Stimulated activated CD8-positive, alpha-beta memory T cell treated with anti-CD3 and anti-CD28 coated beads, Interleukin-7, amount 100 ng/mL, for 1 hour (primary cell): ENCODE results near the gene COQ2.
"Not testable (repeated sequence)": the region's sequence is repeated elsewhere in the genome, so short reads cannot be mapped to it uniquely, and the experiment has no call there.

Source experiments
- DNase-seq, 2 donors: peaks; one replicate each; pipeline ENCODE4 v3.0.0-alpha.2; 2020; ENCODE audit warnings: low read depth in 2 of 2

The COQ2 gene

DNA sequence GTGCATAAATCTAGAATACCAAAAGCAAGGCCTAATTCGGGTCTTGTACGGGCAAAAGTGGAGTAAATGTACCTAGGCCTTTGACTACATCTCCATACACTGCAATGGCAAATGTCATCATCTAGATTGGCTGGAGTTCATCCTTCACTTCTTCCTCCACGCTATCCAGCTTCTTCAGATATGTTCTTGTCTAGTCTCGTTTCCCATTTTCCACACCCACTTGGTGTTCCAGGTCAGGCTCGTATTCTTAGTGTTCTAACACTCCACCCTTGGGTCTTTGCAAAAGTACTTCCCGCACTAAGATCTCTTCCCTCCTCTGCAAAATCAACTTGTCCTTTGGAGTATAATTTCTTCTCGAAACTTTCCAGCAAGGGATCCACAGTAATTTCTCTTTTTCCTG is 1.4 kb downstream of the COQ2 start:
- no peak for DNase-seq

DNA sequence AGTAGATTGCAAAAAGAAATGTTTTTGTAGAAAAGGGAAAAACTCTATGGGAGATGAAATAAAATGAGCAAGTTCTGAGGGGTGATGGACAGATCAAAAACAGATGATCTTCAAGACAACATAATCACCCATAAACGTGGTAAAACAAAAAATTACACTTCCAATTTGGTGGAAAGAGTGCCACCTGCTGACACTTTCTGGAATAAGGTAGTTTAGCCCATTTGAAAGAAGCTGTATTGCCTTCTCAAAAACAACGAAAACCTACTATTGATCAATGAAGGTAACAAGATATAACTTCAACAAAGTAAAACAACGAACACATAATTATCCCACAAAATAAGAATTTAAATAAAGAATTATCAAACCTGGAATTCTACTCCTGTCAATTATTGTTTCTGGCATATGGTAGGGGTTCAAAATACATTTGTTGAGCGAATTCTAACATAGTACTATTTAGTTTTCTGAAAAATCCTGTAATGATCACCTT is 2.5 kb downstream of the COQ2 start:
- peak in 1 of 2 donors; percentile 36 for DNase-seq

DNA sequence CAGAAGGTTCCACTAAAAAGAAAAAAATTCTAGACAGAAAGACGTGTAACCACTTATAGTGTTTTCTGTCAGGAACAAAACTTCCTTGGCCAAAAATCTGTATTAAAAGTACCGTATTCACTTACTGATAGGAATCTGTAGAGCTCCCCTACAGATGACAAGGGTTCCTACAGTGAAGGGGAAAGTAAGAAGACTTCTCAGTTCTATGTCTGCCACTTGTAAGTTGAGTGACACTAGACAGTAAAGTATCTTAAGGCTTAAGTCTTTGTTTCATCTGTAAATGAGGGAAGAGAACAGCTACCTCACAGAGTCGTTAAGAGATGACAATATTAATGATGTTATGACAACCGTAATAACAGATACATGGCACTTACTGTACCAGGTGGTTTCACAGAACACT is 3.3 kb downstream of the COQ2 start:
- DNase-seq = no peak

DNA sequence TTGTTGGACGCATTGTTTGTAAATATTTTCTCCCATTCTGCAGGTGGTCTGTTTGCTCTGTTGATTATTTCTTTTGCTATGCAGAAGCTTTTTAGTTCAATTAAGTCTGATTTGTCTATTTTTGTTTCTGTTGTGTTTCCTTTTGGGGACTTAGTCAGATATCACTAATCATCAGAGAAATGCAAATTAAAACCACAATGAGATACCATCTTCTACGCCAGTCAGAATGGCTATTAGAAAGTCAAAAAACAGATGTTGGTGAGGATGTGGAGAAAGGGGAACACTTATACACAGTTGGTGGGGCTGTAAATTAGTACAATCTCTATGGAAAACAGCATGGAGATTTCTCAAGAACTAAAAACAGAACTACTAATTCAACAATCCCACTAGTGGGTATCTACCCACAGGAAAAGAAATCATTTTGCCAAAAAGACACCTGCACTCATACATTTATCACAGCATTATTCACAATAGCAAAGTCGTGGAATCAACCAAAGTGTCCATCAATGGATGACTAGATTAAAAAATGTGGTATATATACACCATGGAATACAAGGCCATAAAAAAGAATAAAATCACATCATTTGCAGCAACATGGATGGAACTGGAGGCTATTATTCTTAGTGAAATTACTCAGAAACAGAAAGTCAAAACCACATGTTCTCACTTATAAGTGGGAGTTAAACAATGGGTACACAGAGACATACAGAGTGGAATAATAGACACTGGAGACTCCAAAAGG is 8.1 kb downstream of the COQ2 start:
- no peak for DNase-seq

DNA sequence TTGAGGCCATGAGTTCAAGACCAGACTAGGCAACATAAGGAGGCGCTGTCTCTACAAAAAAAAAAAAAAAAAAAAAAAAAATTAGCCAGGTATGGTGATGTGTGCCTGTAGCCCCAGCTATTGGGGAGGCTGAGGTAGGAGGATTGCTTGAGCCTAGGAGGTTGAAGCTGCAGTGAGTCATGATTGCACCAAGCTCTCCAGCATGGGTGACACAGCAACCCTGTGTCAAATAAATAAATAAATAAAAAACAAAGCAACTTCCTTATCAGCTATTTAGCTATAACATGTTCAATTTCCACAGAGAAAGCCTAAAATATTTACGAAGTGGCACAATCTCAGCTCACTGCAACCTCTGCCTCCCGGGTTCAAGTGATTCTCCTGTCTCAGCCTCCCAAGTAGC is 10.7 kb downstream of the COQ2 start:
- DNase-seq = not testable (repeated sequence)

DNA sequence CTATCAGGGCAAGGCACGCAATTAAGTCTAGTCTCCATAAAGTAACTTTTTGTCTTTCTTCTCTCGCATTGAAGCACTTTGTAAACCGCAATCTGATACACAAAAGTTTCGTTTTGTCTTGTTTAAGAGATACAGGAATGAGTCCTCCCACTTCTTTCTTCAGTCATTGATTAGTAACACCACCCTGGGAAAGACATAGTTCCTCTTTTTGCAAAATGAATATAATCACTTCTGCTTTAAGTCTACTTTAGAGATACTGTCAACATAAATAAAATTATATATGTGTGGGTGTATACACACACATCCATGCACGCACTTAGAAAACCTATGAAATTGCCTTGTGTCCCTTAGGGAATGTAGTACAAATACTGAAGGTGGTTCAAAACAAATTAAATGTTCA is 11.7 kb downstream of the COQ2 start:
- no peak for DNase-seq

DNA sequence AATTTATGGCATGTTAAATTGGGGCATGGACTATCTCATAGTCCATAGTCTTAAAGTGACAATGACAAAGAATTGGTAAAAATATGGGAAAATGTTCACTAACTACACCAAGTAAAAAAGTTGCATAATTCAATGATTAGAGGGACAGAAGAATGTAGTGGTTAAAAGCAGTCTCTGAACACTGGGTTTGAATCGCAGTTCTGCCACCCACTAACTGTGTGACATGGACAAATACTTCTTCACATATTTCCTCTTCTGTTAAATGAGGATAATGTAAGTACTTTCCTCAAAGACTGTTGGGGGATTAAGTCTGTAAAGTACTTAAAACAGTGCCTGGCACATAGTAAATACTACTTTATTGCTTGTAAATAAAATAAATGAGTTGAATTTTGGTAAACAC is 15.3 kb downstream of the COQ2 start:
- no peak for DNase-seq

DNA sequence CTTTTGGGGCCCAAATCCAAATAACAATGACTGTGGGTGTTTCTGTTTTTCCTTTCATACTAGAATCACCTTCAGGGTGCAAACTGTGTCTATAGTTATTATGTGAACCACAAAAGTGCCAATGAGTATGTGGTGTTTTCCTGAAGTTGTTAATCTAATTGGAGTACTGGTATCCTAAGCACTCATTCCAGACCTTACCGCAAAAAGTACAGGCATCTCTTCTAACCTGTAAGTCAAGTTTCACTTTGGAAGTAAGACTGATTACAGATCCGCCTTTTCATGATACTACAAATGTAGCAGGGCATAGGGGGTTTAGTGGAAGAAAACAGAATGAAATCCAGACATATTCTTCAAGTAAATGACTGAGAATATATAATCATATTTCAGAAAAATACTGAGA is 16.1 kb downstream of the COQ2 start:
- DNase-seq = no peak

DNA sequence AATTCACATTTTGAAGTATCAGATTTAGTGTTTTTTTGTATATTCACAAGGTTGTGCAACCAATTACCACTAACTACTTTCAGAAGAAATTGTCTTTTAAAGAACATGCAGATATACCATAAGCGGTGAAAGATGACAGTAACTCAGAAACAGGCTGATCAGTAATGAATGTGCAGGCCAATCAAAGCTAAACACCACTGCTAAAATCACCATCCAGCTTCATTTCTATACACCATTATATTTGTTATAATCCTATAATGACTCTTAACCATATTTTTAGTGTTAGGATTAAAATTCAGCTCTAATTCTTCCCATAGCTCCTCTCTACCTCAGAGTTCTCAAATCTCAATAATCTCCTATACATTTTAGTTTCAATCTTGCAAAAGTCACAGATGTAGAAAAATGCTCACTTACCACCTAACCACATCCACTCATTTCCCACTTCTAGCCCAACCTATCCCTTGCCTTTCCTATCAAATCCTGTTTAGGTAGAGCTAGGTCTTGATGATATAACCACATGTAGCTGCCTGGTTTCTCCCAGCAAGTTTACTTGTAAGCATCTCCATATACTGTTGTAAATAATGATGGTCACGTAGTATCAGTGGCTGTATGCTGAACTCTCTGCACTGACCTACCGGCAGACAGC is 16.6 kb downstream of the COQ2 start:
- DNase-seq = no peak

DNA sequence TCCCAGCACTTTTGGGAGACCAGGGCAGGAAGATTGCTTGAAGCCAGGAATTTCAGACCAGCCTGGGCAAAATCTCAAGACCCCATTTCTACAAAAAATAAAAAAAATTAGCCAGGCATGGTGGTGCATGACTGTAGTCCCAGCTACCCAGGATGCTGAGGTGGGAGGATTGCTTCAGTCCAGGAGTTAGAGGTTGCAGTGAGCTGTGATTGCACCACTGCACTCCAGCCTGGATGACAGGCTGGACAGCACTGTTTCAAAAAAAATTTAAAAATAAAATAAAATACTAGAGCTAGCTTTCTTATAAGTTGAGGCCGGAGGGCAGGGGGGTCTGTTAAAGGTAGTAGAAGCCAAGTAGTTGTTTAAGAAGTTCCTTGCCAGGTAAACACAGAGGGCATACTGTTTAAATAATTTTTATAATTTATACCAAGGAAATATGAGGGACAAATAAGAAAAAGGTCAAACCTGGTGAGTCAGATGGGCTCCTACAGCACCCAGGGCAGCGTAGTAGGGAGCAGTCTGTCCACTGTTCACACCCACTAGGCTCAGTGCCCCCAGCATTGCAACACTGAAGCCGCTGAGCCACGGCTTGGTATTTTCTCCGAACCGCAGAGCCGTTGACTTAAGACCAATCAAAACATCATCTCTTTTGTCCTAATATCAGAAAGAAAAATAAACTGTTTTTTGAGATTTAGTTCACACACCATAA is 17.3 kb downstream of the COQ2 start:
- no peak for DNase-seq

DNA sequence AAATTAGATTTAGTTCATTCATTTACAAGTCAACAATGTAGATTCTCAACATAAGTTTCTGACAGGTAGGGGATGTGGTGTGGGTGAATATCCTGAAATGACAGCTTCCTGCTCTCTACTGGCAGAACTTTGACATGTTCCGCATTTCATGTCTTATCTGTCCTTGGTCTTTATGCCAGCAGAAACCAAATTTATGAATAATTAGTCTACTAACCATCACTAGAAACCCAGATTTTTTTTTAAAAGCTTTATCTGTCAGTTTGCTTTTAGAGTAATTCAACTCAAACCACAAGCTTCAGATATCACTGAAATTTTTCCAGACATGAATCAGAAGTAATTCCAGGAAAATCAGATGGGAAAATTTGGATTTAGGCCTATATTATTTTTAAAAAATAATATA is 17.9 kb downstream of the COQ2 start:
- DNase-seq = no peak

DNA sequence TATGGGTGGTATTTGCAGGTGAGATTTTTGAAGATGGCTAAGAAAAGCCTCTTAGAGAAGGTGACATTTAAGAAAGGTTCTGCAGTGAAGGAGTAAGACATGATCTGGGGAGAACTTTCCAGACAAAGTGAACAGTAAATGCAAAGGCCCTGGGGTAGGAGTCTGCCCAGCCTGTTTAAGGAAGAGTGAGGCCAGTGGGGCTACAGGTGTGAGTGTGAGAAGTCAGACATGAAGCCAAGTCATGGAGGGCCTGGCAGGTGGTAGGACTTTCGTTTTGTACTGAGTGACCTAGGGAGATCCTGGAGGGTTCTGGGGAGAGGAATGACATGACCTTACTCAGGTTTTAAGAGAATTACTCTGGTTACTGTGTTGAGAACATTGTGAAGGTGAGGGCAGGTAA is 21.5 kb downstream of the COQ2 start:
- no peak for DNase-seq

DNA sequence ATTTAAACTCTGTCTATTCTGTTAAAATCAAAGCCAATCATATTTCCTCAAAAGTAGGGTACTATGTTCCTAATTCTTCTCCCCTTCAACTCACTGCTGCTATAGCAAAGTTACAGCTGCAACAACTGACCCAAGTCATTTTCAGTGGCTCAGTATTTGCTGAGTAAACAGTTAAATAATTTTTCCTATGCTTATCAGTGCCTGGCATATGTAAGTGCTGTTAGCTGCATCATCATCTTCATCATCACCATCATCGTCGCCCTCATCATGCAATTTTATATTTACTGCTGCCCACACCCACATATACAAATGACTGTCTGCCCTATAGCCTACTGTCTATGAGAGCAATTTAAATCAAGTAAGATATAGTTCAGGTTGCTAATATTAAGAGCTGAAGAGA is 21.9 kb downstream of the COQ2 start:
- no peak for DNase-seq

DNA sequence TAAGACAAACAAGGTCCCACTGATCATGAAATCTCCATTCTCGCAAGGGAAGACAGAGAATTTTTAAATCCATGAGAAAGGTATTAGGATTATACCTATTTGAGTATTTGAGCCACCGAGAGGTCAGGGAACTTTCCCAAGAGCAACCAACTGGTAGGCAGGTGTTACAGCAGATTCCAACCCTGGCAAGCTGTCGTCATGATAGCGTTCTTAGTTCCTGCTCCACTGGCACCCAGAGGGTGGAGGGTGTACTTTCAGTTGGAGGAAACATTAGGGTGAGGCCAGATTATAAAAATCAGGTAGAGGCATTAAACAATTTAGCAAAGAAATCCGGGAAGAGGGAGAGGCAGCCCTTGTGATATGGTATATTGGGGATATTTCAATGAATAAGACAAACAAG is 23.3 kb downstream of the COQ2 start:
- DNase-seq = no peak

DNA sequence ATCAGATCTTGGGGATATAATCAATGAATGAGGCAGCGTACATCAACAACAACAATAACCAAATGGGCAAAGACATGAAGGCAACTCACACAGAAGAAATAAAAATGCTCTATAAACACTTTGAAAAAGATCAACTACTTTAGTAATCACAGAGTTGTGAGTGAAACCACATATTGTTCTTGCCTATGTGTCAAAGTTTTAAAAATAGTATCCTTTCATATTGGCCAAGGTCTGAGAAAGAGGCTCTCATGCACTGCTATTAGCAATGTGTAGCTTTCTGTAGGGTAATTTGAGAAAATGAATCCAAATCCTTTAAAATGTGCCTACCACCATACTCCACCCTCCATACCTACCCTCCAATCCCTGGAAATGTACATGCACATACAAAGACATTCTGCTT is 25.0 kb downstream of the COQ2 start:
- DNase-seq = no peak

DNA sequence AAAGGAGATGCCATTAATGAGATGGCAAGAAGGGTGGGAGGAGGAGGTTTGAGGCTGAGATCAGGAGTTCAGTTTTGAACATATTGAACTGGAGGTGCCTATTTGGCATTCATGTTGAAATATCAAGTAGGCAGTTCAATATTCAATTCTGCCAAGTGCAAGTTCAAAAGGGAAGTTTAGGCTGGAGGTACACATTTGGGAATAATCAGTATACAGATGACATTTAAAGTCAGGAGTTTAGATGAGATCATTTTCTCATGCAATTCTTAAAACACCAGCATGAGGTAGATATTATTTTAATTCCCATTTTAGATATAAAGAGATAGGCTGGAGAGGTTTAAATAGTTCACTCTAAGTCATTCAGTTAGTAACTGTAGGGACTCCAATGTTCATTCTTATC is 26.1 kb downstream of the COQ2 start:
- no peak for DNase-seq

DNA sequence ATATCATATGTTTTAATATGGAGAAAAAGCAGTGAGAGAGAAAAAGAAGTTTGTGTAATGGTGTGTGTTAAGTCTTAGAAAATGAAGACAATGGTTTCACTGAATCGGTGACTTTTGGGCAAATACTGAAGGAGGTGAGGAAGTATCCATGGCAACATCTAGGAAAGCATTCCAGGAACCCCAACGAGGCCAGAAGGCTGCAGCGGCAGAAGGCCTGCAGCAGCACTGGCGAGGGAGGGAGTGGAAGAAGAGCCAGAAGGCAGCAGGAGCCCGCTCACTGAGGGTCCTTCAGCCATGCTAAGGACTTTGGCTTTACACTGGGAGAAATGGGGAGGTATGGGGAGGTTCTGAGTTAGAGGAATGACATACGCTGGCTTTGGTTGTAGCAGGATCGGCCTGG is 26.8 kb downstream of the COQ2 start:
- DNase-seq = no peak

DNA sequence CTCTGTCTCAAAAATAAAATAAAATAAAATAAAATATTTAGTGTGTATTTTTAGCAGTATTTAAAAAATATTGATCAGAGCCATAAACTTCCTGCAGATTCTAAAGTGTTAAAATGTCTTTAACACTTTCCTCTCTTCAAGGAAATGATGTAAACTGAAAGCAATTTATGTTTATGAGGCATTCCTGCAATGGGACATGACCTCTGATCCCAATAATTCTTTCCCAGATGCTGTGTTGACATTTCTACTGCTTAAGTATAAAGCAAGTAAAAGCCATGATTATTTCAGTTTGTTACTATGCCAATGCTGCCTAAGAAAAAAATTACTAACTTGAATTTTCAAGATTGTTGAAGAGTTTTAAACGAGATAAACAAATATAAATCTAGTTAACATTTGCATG is 29.0 kb downstream of the COQ2 start:
- no peak for DNase-seq

DNA sequence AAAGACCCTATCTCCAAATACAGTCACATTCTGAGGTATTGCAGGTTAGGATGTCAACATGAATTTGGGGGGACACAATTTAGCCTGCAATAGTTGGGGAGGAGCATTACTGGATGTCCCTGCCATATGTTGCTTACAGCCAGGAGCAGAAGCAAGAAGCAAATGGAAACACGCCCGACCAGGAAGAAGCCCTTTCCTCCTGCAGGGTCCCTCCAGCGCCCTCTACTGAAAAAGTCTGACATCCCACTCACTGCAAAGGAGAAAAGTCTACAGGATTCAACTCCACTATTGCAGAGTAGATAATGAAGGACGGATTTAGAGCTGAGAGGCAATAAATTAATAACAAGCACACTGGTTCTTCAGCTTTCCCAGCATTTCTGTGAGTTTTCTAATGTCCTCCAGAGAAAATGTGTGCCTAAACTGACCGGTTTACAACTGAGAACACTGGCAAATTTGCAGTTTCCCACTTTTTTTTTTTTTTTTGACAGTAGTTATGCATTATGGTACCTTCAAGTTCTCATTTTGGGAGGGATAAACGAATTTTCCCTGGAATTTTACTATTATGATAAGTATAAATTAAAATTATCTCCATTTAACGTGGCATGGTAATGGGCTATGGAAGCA is 31.7 kb downstream of the COQ2 start:
- DNase-seq = peak; percentile 26 to 40

DNA sequence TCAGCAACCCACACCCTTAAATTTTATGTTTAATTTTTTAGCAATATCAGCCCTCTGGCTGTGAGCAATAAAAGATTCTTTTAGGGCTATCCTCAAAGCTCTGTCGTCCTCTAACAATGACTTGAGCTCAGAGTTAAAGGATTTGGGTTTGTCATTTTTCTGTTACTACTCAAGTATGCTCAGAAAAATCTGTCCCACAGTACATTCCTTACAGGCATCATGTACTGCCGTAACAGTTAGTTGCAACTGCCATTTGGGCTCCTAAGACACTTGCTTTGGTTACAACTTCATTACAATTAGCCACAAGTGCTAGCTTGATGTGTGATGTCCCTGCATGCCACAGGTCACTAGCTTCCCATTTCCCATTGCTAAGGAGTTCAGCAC is 33.2 kb downstream of the COQ2 start:
- DNase-seq = no peak

DNA sequence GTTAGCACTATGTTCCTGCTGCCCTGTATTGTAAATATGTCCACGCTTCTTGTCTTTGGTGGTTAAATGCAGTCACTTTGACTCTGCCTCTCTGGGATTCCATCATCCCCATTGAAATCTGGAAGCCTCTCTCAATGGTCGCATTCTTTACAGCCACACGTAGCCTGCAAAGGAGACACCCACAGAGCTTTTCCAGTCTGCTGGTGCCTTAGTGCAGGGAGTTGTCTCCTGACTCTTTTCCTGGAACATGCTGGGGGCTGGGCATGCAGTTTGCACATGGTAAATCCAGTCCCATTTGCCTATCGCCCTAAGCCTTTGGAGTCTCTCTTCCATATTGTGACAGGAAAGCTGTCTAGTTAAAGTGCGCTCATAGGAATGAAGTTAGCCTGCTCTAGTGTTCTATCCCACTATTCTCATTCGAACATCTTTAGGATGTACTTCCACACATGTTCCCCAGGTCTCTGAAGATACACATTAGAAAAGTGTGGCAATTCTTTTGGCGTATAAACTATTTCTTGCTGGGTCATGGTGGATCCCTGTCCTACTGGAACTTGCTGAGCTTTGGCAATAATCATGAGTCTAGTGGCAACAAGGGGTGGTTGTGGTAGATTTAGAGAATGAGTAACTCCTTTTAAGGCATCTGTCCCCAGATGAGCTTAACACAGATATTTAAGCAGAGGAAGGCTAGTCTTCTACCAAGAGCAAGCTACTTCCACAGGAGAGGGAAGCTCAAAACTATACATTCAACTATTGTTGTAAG is 33.7 kb downstream of the COQ2 start:
- DNase-seq = no peak

DNA sequence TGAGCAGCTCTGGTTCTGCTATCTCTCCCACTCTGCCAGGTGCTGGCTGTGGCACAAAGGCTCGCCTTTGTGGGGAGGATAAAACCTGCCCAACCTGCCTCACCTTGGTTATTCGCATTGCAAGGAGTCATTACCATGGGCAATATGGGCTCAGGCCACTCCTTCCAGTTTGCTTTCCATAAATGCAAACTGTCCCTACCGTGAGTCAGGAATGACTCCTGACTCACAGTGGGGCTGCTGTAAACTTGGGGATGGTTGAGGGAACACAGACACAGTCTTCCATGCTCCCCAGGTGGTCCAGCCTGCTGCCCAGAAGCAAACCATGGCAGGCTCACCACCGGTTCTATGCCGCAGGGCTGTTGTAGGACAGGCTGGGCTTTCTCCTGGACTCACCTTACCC is 36.1 kb downstream of the COQ2 start:
- DNase-seq = no peak
